ENCODE measurements around the gene SOX1.

GRCh38 chr13:112063807-112064206 lies 3.1 kb upstream of the SOX1 start:
- TF ChIP-seq CTCF (IDR thresholded peaks at IDR 0.05; ENCODE audit: low read depth, low read length, missing input control) (no peak), REST (IDR thresholded peaks at IDR 0.05) (no peak), JUND (IDR thresholded peaks at IDR 0.05) (no peak), GABPA (IDR thresholded peaks at IDR 0.05 in 1 of 2, conservative IDR thresholded peaks at IDR 0.05 in 1 of 2) (no peak)
